Hypothalamus (tissue), 51 donors: ENCODE results near the gene CAMKMT.

Source experiments
- DNase-seq, 51 donors: peaks; one replicate each; lab custom pipeline; 2025; lab: John Stamatoyannopoulos, UW

The CAMKMT gene

GRCh38 chr2:44680983-44681531 is 319.3 kb downstream of the CAMKMT start:
- no peak for DNase-seq

- DNase-seq = no peak
Measured at GRCh38 chr2:44682459-44682858, 320.7 kb downstream of the CAMKMT start.

- no peak for DNase-seq
Measured at GRCh38 chr2:44684559-44684958, 322.8 kb downstream of the CAMKMT start.

- DNase-seq = no peak
Measured at GRCh38 chr2:44686561-44686960, 324.8 kb downstream of the CAMKMT start.

- DNase-seq = no peak
Measured at GRCh38 chr2:44687686-44688455, 326.1 kb downstream of the CAMKMT start.

DNA sequence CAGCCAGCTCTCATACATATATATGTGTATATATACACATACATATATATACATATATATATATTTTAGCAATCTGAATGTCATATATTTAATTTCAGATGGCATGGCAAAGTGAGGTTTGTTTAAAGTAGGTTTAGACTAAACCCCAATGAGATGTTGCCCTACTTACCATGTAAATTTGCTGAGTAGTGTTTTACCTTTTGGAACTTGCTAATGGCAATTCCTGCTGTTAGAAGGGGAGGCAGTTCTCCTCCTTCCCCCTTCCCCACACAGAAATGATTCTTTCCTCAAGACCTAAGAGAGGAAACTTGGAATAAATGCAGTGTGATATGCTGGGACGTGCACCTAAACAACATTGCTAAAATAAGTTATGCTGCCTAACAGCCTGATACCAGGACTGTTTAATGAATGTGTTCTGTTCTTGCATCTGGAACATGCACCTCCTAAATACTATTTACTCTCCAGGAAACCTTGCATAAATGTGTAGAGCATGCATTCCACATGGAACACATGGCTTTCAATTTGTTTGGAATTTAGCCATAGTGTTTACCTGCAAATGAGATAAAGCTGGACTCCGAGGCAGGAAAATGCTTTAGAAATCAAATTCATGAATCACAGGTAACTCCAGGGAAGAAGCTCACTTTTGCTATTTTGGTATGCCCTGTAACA is 326.8 kb downstream of the CAMKMT start:
- no peak for DNase-seq

GRCh38 chr2:44689516-44689915 is 327.8 kb downstream of the CAMKMT start:
- no peak for DNase-seq

DNA sequence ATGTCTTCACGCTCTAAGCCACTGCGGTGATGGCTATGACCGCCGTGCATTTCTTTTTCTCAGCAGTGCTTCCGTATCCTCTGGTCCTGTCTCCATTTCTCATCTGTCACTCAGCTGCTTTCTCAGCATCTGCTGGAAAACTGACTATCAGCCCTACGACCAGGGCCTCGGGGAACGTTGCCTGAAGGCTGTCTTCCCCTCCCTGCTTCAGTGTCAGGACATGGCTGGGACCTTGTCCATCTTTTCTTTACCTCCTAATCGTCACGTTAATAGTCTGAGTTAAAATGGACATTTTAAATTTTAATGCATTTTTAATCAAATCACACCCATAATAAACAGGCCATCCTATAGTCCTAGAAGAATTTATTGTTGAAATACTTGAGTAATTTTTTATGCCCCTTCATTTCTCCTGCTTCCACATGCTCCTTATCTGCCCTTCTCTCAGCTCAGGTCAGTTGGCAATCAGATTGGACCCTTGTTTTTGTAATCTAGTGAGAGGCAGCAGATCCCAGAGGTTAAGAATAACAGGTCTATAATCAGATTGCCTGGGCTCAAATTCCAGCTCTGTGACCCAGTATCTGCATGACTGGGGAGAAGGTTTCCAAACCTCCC is 329.5 kb downstream of the CAMKMT start:
- no peak for DNase-seq

GRCh38 chr2:44692821-44693220 is 331.1 kb downstream of the CAMKMT start:
- DNase-seq = no peak

GRCh38 chr2:44700824-44701223 is 339.1 kb downstream of the CAMKMT start:
- no peak for DNase-seq

GRCh38 chr2:44705356-44705755 is 343.6 kb downstream of the CAMKMT start:
- peak in 1 of 51 donors; percentile 19 for DNase-seq

- DNase-seq = peak in 10 of 51 donors; percentile 7 to 45 (median 12)
Measured at GRCh38 chr2:44705876-44706480, 344.2 kb downstream of the CAMKMT start.

GRCh38 chr2:44706681-44707553 is 345.2 kb downstream of the CAMKMT start:
- peak in 4 of 51 donors; percentile 4 to 53 (median 16) for DNase-seq

- peak in 1 of 51 donors; percentile 40 for DNase-seq
Measured at GRCh38 chr2:44707945-44708660, 346.4 kb downstream of the CAMKMT start.

GRCh38 chr2:44708661-44709000 is 346.9 kb downstream of the CAMKMT start:
- no peak for DNase-seq

- peak in 1 of 51 donors; percentile 18 for DNase-seq
Measured at GRCh38 chr2:44713170-44713569, 351.4 kb downstream of the CAMKMT start.

- peak in 4 of 51 donors; percentile 4 to 26 (median 14) for DNase-seq
Measured at GRCh38 chr2:44715671-44716081, 353.9 kb downstream of the CAMKMT start.

DNA sequence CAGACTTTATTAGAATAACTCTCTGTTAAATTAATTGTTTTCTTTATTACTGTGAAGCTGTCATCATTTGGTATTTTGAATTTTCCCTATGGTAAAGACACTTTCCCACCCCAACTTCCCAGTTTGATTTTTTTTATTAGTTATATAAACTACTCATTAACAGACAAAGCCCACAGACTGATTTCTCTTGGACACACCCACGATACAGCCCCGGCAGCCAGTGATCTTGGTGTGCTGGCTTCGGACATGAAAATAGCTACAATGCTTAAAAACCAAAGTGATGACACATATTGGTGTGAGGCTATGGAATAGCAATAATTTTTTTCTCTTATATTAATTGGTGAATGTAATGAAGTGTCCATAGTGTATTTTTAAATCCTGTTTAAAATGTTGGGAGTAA is 354.4 kb downstream of the CAMKMT start:
- no peak for DNase-seq

GRCh38 chr2:44718431-44718830 is 356.7 kb downstream of the CAMKMT start:
- DNase-seq = no peak
